HG02938 (cell line): Measurements from ENCODE around the gene TMEM203.

Experiments used
- ATAC-seq: cut with Tn5 transposase; IDR thresholded peaks from one replicate; pipeline ENCODE4 v1.9.1; 2021; ENCODE audit warnings: mild to moderate bottlenecking, moderate library complexity; ENCODE audit not compliant: unreplicated experiment

The TMEM203 gene

GRCh38 chr9:137219757-137220316, 14.4 kb upstream of the TMEM203 start:
- ATAC-seq, result no peak

- ATAC-seq, result no peak
Observed at GRCh38 chr9:137218754-137219271, 13.4 kb upstream of the TMEM203 start.

- ATAC-seq, result no peak
Observed at GRCh38 chr9:137218212-137218753, 12.8 kb upstream of the TMEM203 start.

- ATAC-seq, result no peak
Observed at GRCh38 chr9:137217276-137218211, 12.1 kb upstream of the TMEM203 start.

- ATAC-seq, result no peak
Observed at GRCh38 chr9:137216188-137216965, 10.9 kb upstream of the TMEM203 start.

- no peak for ATAC-seq
Observed at GRCh38 chr9:137215196-137215986, 9.9 kb upstream of the TMEM203 start.

- no peak for ATAC-seq
Observed at GRCh38 chr9:137214620-137215019, 9.2 kb upstream of the TMEM203 start.

- no peak for ATAC-seq
Observed at GRCh38 chr9:137213160-137214060, 8.0 kb upstream of the TMEM203 start.

- no peak for ATAC-seq
Observed at GRCh38 chr9:137212520-137212919, 7.1 kb upstream of the TMEM203 start.

- no peak for ATAC-seq
Observed at GRCh38 chr9:137211532-137211931, 6.1 kb upstream of the TMEM203 start.

GRCh38 chr9:137206602-137207001, 1.2 kb upstream of the TMEM203 start:
- ATAC-seq, result no peak

- ATAC-seq, result no peak
Observed at GRCh38 chr9:137204731-137205125, 720 bp downstream of the TMEM203 start.

GRCh38 chr9:137202966-137203365, 2.5 kb downstream of the TMEM203 start:
- no peak for ATAC-seq

- no peak for ATAC-seq
Observed at GRCh38 chr9:137201205-137201868, 4.1 kb downstream of the TMEM203 start.

GRCh38 chr9:137200311-137201204, 4.9 kb downstream of the TMEM203 start, which contains the start of gene TPRN:
Gene TPRN, minus strand, starts transcription at chr9:137200741. Its CDS starts 30 bp downstream, at chr9:137200711.
- ATAC-seq, result peak; percentile 90

- ATAC-seq, result no peak
Observed at GRCh38 chr9:137199411-137200121, 5.9 kb downstream of the TMEM203 start.

- no peak for ATAC-seq
Observed at GRCh38 chr9:137198902-137199283, 6.6 kb downstream of the TMEM203 start.
